PC-3 (cell line): ENCODE data around the gene GSK3B.

Source experiments
- EZH2 ChIP-seq: fragments of 300-600 bp; sonication (generic); IDR thresholded peaks from one replicate; pipeline ENCODE4 v1.6.1; 2017; ENCODE audit warnings: antibody characterized with exemption, mild to moderate bottlenecking, low read length; ENCODE audit not compliant: unreplicated experiment
- EZH2phosphoT487 ChIP-seq: fragments of 300-600 bp; sonication (generic); IDR thresholded peaks from 2 replicates; pipeline ENCODE4 v1.6.1; 2018; ENCODE audit warnings: mild to moderate bottlenecking, antibody characterized with exemption, low read length, borderline replicate concordance

DNA sequence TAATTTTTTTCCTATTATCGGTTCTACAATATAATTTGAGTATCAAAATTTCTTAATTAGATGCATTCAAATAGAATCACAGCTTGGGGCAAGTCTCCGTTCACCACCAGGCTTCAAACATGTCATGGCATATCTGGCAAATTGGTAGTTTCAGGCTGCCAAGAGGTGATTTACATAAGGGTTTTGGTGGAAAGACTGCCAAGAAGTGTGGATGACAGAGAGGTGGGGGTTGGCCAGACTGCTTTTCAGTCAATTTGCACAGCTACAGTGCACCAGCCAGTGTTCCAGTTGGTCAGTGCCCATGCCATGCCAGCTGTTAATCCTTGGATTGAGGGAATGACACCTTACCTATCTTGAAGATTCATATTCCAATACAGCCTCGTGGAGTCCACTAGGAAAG, 8.4 kb upstream of the GSK3B start:
- no peak for TF ChIP-seq EZH2phosphoT487
- TF ChIP-seq EZH2 = no peak
